HG03103 (cell line): ENCODE measurements around the gene SND1.
"Not testable (repeated sequence)": the region's sequence is repeated elsewhere in the genome, so short reads cannot be mapped to it uniquely, and the experiment has no call there.

Source experiments
- ATAC-seq: cut with Tn5 transposase; IDR thresholded peaks from one replicate; pipeline ENCODE4 v1.9.1; 2021; ENCODE audit warnings: low read depth; ENCODE audit not compliant: unreplicated experiment

The SND1 gene

GRCh38 chr7:127652333-127653248 lies 597 bp downstream of the SND1 start:
- ATAC-seq = peak; percentile 9

GRCh38 chr7:127653396-127653795 lies 1.4 kb downstream of the SND1 start:
- no peak for ATAC-seq

- ATAC-seq = peak; percentile 11
These were observed 2.7 kb downstream of the SND1 start for GRCh38 chr7:127654404-127655394.

- ATAC-seq = no peak
These were observed 3.7 kb downstream of the SND1 start for GRCh38 chr7:127655720-127656119.

GRCh38 chr7:127657500-127657899 lies 5.5 kb downstream of the SND1 start:
- no peak for ATAC-seq

GRCh38 chr7:127658970-127659630 lies 7.1 kb downstream of the SND1 start:
- no peak for ATAC-seq

GRCh38 chr7:127665922-127666321 lies 13.9 kb downstream of the SND1 start:
- no peak for ATAC-seq

GRCh38 chr7:127666602-127667001 lies 14.6 kb downstream of the SND1 start:
- ATAC-seq = no peak

GRCh38 chr7:127667017-127667670 lies 15.2 kb downstream of the SND1 start:
- ATAC-seq = no peak

- ATAC-seq = no peak
These were observed 16.0 kb downstream of the SND1 start for GRCh38 chr7:127667759-127668530.

- no peak for ATAC-seq
These were observed 19.3 kb downstream of the SND1 start for GRCh38 chr7:127671341-127671740.

GRCh38 chr7:127673902-127674301 lies 21.9 kb downstream of the SND1 start:
- no peak for ATAC-seq

GRCh38 chr7:127674361-127674760 lies 22.4 kb downstream of the SND1 start:
- no peak for ATAC-seq

- not testable (repeated sequence) for ATAC-seq
These were observed 22.9 kb downstream of the SND1 start for GRCh38 chr7:127674923-127675322.

GRCh38 chr7:127675721-127676120 lies 23.7 kb downstream of the SND1 start:
- ATAC-seq = no peak

GRCh38 chr7:127677433-127678230 lies 25.6 kb downstream of the SND1 start:
- no peak for ATAC-seq

GRCh38 chr7:127678337-127678736 lies 26.3 kb downstream of the SND1 start:
- ATAC-seq = no peak

- peak; percentile 90 for ATAC-seq
These were observed 27.0 kb downstream of the SND1 start for GRCh38 chr7:127678947-127679346.

GRCh38 chr7:127680983-127681382 lies 29.0 kb downstream of the SND1 start:
- ATAC-seq = no peak
